ENCODE data around the gene VTN.
"Not testable (repeated sequence)": the region's sequence is repeated elsewhere in the genome, so short reads cannot be mapped to it uniquely, and the experiment has no call there.

Gene VTN

DNA sequence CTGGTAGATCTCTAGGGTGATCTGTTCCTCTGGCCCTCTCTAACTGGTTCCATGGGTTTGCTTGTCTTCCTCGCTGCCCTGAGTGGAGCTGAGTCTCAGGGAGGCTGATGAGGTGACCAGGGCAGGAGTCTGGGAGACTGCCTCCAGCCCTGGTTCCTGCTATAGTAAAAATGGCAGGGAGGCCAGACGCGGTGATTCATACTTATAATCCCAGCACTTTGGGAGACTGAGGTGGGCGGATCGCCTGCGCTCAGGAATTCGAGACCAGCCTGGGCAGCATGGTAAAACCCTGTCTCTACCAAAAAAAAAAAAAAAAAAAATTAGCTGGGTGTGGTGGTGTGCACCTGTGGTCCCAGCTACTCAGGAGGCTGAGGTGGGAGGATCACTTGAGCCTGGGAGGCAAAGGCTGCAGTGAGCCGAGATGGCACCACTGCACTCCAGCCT is 31.3 kb downstream of the VTN start:
- not testable (repeated sequence) for DNase-seq

DNA sequence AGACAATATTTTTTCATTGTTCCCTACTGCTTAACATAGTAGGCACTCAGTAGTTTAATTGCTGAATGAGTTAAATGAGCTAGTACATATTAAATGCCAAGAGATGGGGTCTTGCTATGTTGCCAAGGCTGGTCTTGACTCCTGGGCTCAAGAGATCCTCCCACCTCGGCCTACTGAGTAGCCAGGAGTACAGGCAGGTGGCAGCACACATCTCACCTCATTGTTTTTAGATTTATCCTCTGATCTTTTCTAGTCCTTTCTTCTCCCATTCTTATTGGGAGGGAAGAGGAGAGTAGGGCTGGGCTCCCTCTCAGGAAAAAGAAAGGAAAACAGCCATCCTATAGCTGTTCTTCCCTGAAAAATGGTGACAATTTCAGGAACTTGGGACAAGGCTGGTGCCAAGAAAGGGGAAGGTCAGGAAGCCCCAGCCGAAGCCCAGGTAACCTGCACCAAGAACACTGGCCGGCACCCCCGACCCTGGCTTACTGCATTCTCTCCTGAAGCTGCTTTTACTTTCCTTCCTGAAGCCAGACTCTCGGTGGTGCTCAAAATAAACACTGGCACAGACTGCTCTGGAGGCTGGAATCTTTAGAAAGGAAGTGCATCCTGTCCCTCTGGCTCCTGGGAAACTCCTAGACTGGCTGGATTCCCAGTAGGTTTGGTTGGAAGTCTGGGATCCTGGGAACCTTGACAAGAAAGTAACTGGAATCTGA is 31.9 kb downstream of the VTN start:
- no peak for DNase-seq

DNA sequence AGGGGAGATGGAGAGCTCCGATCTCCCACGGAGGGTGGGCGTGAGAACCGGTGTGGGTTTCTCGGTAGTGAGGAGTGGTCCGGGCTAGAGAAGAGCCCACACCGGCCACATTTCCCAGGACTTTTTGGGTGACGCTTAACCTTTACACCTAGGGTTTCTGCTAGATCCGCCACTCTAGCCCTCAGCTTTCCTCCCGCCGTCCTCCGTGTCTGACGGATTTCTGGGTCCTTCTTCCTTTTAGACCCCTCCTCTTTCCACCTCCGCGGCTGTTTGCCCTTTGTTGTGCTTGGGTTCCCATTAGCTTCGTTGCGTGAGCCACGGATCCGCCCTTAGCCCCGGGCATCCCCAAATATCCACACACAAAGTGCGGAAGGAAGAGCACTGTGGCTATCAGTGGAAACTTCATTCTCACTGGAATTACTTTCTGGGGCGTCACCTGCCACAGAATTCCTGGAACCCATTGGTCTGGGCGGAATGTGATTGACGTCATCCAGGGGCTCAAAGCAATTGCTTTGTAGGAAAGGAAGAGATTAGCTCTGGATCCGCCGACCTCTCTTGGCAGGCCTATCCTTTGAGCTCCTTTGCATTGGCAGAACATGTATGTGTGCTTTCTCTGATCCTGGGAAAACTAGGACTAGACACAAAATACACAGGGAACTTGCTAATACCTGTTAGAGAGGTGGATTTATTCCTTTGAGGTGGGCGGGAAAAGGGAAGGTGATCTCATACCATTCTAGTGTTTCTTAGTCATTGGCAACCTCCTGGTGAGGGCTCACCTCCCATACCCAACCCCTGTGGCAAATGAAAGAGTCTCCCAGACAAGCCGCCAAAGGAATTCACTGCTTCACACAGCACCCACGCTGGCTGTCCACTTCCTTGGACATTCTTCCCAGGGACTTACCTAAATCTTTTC is 33.9 kb downstream of the VTN start:
- peak; percentile 33 for DNase-seq

DNA sequence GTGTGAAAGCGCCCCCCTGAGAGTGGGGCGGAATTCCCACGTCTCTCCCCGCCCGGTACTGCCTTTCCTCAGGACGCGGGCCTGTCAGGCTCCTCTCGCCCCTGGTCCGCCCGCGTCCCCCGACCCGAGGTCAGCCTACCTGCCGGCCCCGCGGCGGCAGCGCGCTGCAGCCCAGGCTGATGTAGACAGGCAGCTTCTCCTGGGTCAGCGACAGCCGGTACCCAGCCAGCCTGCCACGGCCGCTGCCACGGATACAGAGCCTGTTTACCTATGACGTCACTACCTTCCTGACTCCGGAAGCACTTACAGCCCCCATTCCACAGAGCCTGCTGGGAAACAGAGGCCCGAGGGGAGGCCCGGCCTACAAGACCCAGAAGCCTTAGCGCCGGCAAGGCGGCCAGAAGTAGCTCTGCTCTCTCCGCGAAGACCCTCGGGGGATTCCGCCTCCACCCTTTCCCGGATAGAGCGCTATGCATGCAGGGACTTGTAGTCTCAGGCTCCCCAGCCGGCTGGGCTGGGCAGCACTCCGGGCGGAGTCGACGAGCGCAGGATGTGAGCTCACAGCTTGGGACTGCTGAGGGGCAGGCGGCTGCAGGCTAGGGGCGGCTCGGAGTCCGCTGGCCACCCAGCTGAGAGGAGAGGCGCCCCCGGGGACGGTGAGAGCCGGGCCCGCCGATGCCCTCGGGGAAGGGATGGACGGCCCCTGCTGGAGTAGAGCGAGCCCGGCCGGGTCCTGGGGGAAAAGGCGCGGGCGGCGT is 34.7 kb downstream of the VTN start, which contains the start of the genes IFT20 and TNFAIP1:
TSS of gene IFT20 (minus strand) at position 272 of the 758 bp plus-strand sequence. CDS start 3,487 bp downstream, outside the sequence.
TSS of gene TNFAIP1 (plus strand) at position 561 of the 758 bp plus-strand sequence. CDS start 3,761 bp downstream, outside the sequence.
- peak; percentile 93 for DNase-seq

DNA sequence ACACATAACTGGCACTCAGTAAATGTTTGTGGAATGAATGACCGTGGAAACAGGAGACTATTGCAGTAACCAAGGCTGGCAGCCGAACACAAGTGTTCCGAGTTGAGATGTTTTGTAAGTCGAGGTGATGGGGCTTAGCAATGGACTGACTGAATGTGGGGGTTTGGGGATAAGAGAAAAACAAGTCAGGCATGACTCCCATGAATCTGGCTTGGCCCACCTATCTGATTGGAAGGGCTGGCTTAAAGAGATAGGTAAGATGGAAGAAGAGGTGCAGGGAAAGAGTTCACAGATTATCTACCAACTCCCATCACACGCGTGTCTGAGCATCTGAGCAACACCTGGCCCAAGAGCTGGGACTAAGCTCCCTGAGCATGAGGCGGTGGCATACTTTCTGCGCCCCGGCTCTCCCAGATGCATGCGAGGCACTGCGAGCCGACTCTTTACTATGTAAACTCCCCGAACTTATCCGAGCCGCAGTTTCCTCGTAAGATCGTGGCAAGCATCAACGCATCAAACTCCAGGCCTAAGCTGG is 35.4 kb downstream of the VTN start:
- DNase-seq: no peak

DNA sequence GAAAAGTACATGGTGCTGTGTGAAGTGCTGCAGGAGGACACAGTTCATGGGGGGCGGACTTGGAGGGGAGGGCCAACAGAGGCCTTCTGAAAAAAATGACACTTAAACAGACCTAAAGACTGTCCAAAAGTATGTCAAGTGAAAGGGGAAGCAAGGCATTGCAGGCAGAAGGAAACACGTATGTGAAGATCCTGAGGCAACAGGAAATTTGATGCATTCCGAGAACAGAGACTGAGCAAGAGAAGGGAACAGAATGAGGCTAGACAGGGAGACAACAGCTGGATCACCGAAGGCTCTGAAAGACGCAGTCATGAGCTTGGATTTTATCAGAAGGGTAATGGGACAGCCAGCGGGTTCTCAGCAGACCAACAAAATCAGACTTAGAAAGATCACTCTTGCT is 35.9 kb downstream of the VTN start:
- no peak for DNase-seq

DNA sequence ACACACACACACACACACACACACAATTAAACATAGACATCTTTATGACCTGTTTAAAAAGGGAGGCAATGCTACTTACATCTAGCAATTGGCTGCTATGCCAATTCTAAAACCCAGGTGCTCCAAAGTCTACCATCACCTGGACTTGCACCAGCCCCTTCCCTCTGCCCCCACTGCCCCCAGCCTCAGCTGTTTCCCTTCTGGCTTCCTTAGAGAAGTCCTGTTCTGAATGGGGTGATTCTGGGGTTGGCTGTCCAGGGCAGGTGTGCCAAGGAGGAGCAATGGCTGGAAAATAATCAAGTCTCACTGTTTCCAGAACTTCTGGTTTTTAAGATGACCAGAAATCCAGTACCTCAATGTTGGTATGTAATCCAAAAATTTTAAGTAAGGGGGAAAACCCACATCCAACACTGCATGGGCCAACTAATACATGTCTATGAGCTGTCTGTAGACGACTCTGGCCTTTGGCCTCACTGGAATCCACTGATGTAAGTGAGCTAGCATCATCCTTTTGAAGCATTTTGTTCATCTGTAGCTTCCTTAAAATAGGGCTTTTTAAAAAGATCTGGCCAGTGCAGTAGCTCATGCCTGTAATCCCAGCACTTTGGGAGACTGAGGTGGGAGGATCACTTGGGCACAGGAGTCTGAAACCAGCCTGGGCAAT is 36.9 kb downstream of the VTN start:
- DNase-seq: no peak

DNA sequence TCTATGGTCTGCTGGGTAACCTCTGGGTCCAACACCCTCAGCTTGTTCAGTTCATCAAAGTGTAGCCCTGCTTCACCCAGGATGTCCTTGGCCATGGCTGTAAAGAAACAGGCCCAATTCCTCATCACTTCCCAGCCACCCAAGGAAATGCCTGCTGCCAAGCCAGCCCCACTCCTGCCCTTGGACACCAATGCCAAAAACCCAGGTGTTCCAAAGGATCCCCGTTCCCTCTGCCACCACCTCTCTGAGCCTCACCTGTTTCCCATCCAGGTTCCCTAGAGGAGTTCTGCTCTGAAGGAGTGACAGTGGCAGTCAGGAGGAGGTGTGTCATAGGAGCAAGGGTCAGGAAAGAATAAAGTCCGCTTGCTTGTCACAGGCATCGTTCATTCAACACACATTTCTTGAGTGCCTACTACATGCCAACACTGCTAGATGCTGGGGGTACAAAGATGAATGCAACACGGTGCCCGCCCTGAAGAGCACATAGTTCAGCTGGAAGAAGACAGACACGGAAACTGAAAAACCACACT is 38.2 kb downstream of the VTN start:
- DNase-seq: no peak

DNA sequence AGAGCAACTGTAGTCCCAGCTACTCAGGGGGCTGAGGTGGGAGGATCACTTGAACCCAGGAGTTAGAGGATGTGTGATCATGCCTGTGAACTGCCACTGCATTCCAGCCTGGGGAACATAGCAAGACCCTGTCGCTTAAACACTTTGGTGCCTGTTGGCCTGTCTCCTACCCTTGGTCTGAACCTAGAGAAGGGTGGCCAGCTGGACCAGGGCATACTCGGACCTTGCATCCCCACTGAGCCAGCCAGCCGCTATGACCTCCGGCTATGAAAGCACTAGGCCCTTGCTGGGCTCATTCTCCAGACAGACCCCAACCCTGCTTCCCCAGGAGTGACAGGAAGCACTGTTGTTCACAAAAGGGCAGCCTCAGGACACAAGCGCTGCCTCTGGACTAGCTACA is 39.4 kb downstream of the VTN start:
- no peak for DNase-seq

DNA sequence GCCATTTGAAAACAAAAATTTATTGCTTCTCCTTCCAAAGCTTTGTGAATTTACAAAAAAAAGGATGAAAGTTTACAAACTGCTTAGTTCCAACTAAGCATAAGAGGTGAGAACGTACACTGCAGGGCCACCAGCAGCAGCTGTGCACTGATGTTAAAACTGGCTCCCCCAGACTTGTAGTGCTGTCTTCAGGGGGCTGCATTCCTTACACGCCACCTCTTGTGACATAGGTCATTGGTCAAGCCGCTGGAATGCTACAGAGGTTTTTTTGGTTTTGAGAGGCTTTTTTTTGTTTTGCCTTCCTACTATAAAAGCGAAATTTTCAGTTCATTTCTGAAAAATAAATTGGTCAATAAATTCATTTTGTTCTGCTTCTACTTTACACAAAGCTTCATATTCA is 41.8 kb downstream of the VTN start:
- no peak for DNase-seq

DNA sequence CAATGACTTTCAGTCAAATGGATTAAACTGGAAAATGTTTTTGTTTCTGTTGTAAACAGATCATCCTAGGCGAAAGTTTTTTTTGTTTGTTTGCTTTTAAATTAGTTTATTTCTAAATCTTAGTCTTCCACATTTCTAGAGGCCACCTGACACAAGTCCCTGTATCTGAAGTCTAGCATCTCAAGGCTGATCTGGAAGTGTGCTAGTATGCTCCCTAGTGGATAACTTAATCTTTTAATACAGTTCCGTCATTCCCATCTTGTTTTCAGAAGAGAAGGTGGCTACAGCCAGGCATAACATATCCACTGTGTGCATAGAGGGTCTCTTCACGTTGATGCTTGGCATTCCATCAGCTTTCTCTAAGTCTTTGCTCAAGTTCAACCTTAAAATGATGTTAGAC is 42.4 kb downstream of the VTN start:
- DNase-seq: no peak

DNA sequence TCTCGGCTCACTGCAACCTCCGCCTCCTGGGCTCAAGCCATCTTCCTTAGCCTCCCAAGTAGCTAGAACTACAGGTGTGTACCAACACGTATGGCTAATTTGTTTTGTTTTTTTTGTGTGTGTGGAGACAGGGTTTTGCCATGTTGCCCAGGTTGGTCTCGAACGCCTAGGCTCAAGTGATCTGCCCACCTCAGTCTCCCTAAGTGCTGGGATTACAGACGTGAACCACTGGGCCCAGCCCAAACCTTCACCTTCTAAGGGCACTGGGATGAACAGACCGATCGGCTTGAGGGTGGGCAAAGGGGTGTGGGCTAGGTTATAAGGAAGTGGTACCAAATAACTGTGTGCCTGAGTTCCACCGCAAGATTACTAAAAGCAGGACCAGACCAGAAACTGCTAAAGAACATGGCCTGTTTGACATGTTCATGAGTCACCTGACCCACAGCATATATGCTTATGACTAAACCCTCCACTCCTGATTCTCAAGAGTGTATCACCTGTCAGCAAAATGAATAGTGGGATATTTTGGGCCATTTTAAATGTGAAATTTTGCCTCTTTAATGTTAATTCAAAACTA is 43.0 kb downstream of the VTN start:
- no peak for DNase-seq

DNA sequence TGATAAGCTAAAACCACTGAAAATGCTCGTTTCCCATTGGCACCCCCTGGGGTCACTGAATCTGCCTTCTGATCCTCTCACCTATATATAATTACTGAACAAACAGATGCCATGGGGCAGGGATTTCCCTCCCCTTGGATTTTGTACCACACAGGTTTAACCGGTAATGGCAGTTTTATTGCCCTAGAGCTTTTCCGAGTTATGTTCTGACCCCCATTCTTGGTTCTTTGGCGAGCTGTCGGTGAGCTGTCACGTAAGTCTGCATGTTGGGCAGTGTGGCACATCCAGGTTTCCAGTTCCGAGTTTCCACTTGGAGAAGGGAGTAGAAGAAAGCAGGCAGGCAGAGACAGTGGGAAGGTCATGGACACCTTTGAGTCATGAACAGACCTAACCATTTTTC is 44.0 kb downstream of the VTN start:
- DNase-seq: no peak

DNA sequence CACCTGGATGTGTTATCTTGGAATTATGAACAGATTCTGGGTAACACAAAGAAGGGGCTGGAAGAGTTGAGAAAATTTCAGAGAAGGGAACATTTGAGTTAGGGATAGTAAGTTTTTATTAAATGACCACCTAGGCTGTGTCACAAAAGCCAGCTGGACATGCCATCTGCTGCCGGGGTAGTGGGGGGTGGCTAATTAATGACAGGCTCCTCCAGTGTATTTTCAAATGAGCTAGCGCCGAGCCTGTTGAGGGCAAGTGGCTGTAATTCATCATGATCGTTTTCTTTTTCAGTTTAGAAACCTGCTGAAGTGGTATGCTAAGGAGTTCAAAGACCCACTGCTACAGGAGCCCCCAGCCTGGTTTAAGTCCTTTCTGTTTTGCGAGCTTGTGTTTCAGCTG is 44.9 kb downstream of the VTN start:
- DNase-seq: no peak

DNA sequence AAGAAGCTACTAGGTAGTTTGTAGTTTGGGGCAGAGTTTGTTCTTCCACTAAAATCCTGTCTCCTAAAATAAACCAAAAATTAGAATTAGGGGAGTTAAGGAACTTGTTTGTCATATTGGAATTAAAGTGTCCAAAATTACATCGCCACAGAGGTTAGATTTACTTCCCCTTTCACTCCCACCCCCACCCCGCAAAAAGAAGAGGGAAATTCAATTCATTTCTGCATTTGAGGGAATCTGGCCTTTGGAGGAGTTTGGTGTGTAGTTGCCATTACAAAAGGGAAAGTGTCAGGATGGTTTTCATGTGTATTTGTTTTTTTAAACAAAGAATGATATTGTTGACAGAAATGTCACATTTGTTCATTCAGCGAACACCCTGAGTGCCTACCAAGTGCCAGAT is 45.3 kb downstream of the VTN start:
- no peak for DNase-seq

DNA sequence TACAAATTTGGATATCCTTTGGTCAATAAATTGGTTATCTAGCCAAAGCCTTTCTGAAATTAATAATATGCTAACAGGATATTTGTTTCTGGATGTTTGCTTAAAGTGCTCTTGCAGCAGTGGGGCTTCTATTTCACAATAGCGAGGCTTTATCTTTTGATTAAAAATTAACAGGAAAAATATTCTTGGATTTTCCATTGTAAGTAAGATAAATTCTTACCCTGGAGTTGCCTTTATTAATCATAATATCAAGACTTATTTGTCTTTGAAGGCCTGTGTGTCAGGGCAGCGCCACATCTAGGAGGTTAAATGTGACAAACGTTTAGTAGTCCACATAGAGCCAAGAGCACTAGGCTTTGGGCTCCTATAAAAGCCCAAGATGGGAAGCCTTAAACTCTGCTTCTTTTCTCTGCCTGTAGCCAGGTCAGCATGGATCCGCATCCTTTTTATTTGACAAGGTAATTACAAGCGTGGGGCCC is 45.8 kb downstream of the VTN start:
- DNase-seq: no peak

DNA sequence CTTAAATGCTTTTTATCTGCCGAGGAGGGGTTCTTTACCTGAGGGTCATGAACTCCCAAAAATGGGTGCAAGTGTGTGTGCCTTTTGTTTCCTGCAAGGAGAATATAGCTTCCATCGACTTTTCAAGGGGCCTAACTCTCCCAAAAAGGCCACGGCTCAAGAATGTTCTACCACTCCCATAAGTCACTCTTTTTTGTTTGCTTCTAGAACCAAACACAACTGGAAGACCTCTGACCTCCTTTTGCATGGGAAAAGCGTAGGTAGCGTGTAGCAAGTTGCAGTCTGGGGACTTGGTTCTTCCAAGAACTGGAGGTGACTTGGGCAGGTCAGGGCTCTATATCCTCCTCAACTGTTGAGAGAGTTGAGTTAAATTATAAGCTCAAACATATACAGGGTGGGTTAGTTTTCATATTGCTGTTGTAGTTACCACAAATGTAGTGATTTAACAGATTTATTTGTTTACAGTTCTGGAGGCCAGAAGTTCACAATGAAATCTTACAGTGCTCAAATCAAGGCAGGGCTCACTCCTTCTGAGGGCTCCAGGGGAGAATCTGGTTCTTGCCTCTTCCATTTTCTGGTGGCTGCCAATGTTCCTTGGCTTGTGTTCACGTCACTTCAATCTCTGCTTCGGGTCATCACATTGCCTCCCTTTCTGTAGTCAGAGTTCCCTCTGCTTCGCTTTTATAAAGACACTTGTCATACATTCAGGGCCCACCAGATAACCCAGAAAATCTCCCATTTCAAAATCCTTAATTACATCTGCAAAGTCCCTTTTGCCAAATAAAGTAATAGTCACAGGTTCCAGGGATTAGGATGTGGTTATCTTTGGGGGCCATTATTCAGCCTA is 49.7 kb downstream of the VTN start:
- DNase-seq: no peak

DNA sequence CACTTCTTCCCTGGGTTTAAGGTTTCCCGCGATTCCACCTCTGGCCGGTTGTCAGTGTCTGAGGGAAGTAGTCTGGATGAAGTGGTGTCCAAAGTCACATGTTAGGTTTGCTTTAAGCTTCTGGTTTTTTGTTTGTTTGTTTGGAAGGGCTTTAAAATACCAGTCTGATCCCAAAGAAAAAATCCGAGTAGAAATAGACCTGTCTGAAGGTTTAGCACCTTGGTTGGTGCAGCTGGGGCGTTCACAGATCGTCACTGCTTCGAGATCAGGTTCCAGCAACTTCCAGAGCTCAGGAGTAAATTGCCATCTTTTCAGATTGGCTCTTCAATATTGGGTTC is 50.5 kb downstream of the VTN start:
- DNase-seq: no peak

DNA sequence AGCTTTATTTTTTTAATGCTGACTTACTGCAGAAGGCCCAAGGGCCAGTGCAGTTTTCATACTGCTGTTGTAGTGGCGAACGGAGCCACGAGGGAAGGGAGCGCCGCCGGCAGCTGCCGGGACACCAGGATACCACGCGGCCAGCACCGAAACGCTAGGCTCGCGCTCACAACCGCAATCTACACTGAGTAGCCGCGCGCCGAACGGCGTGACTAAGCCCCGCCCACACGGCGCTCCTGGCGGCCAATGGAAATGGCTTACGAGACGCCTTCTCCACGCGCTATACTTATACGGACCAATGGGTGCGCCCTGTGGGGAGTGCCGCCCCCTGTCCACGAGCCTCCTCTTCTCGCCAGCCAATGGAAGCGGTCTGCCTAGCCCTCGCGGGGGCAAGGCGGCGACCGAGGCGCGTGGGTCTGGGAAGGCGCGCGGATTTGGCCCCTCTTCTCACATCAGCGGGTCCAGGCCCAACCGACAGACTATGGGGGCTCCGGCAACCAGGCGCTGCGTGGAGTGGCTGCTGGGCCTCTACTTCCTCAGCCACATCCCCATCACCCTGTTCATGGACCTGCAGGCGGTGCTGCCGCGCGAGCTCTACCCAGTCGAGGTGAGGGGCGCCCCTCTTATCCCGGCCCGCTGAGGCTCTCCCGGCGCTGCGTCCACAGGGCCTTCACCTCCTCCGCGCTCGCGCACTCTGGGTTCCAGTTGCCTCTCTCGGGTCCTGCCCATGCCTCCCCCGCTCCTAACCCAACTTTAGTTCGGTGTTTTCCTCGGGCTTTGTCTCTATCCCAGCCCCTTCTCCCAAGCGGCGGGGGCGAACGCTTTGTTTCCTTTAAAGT is 51.1 kb downstream of the VTN start, which contains the start of gene TMEM97:
TSS of gene TMEM97 (plus strand) at position 442 of the 839 bp plus-strand sequence. CDS start at position 482, 40 bp downstream.
- DNase-seq: peak; percentile 90
